Measurements from ENCODE around the gene MAGEA8.
"Not testable (repeated sequence)": the region's sequence is repeated elsewhere in the genome, so short reads cannot be mapped to it uniquely, and the experiment has no call there.

The MAGEA8 gene

GRCh38 chrX:149909324-149910177 lies 28.6 kb downstream of the MAGEA8 start:
- Mint-ChIP-seq H3K27ac (ENCODE audit: low read depth) (no peak overlapping the region), H3K27me3 (no peaks in the 10 kb centered on the region)
- ATAC-seq (replicated peaks; ENCODE audit: extremely low read depth, poor library complexity, severe bottlenecking): peak; percentile 67

GRCh38 chrX:149910178-149910695 lies 29.3 kb downstream of the MAGEA8 start:
- Mint-ChIP-seq H3K9me3 (no peaks in the 10 kb centered on the region), H3K27ac (ENCODE audit: low read depth) (no peak overlapping the region), H3K4me1 (no peaks in the 10 kb centered on the region), H3K36me3 (ENCODE audit: insufficient read depth) (no peaks in the 10 kb centered on the region), H3K4me3 (no peak overlapping the region), H3K27me3 (no peaks in the 10 kb centered on the region)
- DNase-seq (ENCODE audit: low spot score in 2 of 2) (no peak), ATAC-seq (replicated peaks; ENCODE audit: extremely low read depth, poor library complexity, severe bottlenecking) (no peak)

More at GRCh38 chrX:149909324-149910177, 28.6 kb downstream of the MAGEA8 start:
- Mint-ChIP-seq H3K9me3 (no peaks in the 10 kb centered on the region), H3K4me3 (no peak overlapping the region), H3K36me3 (ENCODE audit: insufficient read depth) (no peaks in the 10 kb centered on the region), H3K4me1 (no peaks in the 10 kb centered on the region)
- DNase-seq (ENCODE audit: low spot score in 2 of 2): no peak

DNA sequence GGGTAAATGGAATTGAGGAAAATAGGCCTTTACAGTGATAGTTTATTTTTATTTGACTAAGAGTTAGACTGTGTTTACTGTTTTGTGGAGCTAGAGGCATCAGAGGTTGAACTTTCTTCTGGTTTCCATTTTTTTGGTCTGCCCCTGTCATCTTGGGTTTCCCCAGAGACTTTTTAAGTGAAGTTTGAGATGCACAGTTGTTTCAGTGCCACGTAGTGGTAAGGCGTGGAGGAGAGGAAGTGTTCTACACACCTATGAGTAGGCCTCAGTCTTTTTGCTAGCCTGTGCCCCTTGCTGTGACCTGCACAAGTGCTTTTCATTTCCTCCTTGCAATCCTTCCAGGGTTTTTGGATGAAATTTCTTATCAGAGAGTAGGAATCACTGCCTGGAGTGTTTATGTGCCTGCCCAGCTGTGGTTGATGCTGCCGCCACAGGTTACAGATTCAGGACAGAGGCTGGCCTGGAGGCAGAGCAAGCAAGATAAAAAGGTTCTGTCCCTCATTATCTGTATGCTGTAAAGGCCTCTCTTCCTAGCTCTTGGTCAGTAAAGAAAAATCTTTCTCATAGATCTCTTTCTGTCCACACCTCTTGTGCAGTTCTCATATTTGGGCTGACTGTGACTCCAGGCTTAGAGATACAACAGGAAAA lies 35.9 kb downstream of the MAGEA8 start:
- no peak overlapping the region for H3K4me3 Mint-ChIP-seq
- no peak overlapping the region for H3K27ac Mint-ChIP-seq (ENCODE audit: low read depth)
- H3K9me3 Mint-ChIP-seq: no peaks in the 10 kb centered on the region
- H3K4me1 Mint-ChIP-seq: no peaks in the 10 kb centered on the region
- ATAC-seq (replicated peaks; ENCODE audit: extremely low read depth, poor library complexity, severe bottlenecking) (no peak), DNase-seq (ENCODE audit: low spot score in 2 of 2) (no peak)
- no peaks in the 10 kb centered on the region for H3K36me3 Mint-ChIP-seq (ENCODE audit: insufficient read depth)
- no peaks in the 10 kb centered on the region for H3K27me3 Mint-ChIP-seq

GRCh38 chrX:149923836-149924235 lies 42.9 kb downstream of the MAGEA8 start:
- not testable (repeated sequence) for H3K36me3 Mint-ChIP-seq (ENCODE audit: insufficient read depth); ATAC-seq (replicated peaks; ENCODE audit: extremely low read depth, poor library complexity, severe bottlenecking); H3K9me3 Mint-ChIP-seq; H3K4me1 Mint-ChIP-seq; H3K27ac Mint-ChIP-seq (ENCODE audit: low read depth); H3K4me3 Mint-ChIP-seq; DNase-seq (ENCODE audit: low spot score in 2 of 2); H3K27me3 Mint-ChIP-seq

GRCh38 chrX:149924434-149924833 lies 43.5 kb downstream of the MAGEA8 start:
- not testable (repeated sequence) for H3K36me3 Mint-ChIP-seq (ENCODE audit: insufficient read depth); ATAC-seq (replicated peaks; ENCODE audit: extremely low read depth, poor library complexity, severe bottlenecking); DNase-seq (ENCODE audit: low spot score in 2 of 2); H3K27me3 Mint-ChIP-seq; H3K4me3 Mint-ChIP-seq; H3K9me3 Mint-ChIP-seq; H3K27ac Mint-ChIP-seq (ENCODE audit: low read depth); H3K4me1 Mint-ChIP-seq

DNA sequence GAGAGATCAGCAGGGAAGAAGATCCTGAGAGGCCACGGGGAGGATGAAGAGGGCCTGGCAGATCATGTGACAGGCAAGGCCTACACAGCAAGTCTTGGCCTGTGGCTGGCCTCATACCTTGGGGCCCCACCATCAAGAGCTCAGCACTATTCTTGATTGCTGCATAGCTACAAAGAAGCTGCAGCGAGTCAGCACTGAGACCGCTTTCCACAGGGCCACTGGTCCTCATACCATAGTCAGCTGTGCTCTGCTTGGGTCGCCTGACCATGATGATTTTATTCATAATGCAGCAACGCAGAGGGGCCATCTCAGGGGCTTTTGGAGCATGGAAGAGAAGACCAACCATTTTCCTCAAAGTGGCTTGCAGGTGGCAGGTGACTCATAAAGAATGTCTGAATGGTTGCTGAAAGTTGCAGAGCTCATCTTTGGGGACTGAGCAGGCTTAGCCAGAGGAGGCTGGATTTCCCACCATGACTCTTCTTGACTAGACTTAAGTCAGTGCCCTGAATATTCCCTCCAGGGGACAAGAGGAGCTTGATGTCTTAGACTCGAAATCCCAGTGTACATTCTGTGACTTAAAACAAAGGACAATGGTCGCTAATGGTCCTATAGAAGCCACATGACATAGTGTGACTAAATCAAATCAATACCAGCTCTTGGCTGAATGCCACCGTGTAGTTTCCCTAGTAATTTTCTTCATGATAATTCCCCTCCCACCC lies 46.4 kb downstream of the MAGEA8 start:
- ATAC-seq (replicated peaks; ENCODE audit: extremely low read depth, poor library complexity, severe bottlenecking): not testable (repeated sequence)

DNA sequence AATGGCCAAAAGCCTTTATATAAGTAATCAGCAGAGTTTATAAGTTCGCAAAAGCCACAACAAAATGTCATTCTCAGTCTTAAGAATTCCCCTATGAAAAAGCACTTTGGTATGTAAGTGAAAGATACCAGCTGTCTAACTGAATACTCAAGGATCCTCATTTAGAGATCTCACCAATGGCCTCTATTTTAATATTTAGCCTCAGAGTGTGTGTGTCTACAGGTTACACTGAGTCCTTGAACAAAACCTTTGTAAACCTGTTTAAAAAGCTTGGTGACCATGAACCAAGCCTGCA lies 46.9 kb downstream of the MAGEA8 start:
- H3K27ac Mint-ChIP-seq (ENCODE audit: low read depth); DNase-seq (ENCODE audit: low spot score in 2 of 2); H3K36me3 Mint-ChIP-seq (ENCODE audit: insufficient read depth); H3K4me1 Mint-ChIP-seq; ATAC-seq (replicated peaks; ENCODE audit: extremely low read depth, poor library complexity, severe bottlenecking); H3K9me3 Mint-ChIP-seq; H3K4me3 Mint-ChIP-seq; H3K27me3 Mint-ChIP-seq: not testable (repeated sequence)

More for the DNA sequence above, 46.4 kb downstream of the MAGEA8 start:
- not testable (repeated sequence) for H3K27me3 Mint-ChIP-seq; H3K27ac Mint-ChIP-seq (ENCODE audit: low read depth); H3K9me3 Mint-ChIP-seq; DNase-seq (ENCODE audit: low spot score in 2 of 2); H3K4me1 Mint-ChIP-seq; H3K36me3 Mint-ChIP-seq (ENCODE audit: insufficient read depth); H3K4me3 Mint-ChIP-seq

- not testable (repeated sequence) for DNase-seq (ENCODE audit: low spot score in 2 of 2); H3K9me3 Mint-ChIP-seq; H3K27me3 Mint-ChIP-seq; H3K4me1 Mint-ChIP-seq; H3K27ac Mint-ChIP-seq (ENCODE audit: low read depth); H3K36me3 Mint-ChIP-seq (ENCODE audit: insufficient read depth); H3K4me3 Mint-ChIP-seq
- peak; percentile 65 for ATAC-seq (replicated peaks; ENCODE audit: extremely low read depth, poor library complexity, severe bottlenecking)
Measured at GRCh38 chrX:149928635-149929034, 47.7 kb downstream of the MAGEA8 start.

- H3K9me3 Mint-ChIP-seq; DNase-seq (ENCODE audit: low spot score in 2 of 2); H3K4me1 Mint-ChIP-seq; H3K27me3 Mint-ChIP-seq; ATAC-seq (replicated peaks; ENCODE audit: extremely low read depth, poor library complexity, severe bottlenecking); H3K27ac Mint-ChIP-seq (ENCODE audit: low read depth); H3K4me3 Mint-ChIP-seq; H3K36me3 Mint-ChIP-seq (ENCODE audit: insufficient read depth): not testable (repeated sequence)
Measured at GRCh38 chrX:149929400-149929799, 48.4 kb downstream of the MAGEA8 start, which contains the start of gene HSFX4. HSFX4 (plus strand) TSS chrX:149929573; CDS start chrX:149929645, 72 bp downstream.

- not testable (repeated sequence) for ATAC-seq (replicated peaks; ENCODE audit: extremely low read depth, poor library complexity, severe bottlenecking); H3K4me3 Mint-ChIP-seq; DNase-seq (ENCODE audit: low spot score in 2 of 2); H3K36me3 Mint-ChIP-seq (ENCODE audit: insufficient read depth); H3K27me3 Mint-ChIP-seq; H3K27ac Mint-ChIP-seq (ENCODE audit: low read depth); H3K4me1 Mint-ChIP-seq; H3K9me3 Mint-ChIP-seq
Measured at GRCh38 chrX:149931355-149931754, 50.4 kb downstream of the MAGEA8 start.

GRCh38 chrX:149932150-149932549 lies 51.2 kb downstream of the MAGEA8 start:
- not testable (repeated sequence) for H3K4me3 Mint-ChIP-seq; H3K9me3 Mint-ChIP-seq; ATAC-seq (replicated peaks; ENCODE audit: extremely low read depth, poor library complexity, severe bottlenecking); H3K27ac Mint-ChIP-seq (ENCODE audit: low read depth); DNase-seq (ENCODE audit: low spot score in 2 of 2); H3K4me1 Mint-ChIP-seq; H3K36me3 Mint-ChIP-seq (ENCODE audit: insufficient read depth); H3K27me3 Mint-ChIP-seq

- H3K4me3 Mint-ChIP-seq; H3K36me3 Mint-ChIP-seq (ENCODE audit: insufficient read depth); DNase-seq (ENCODE audit: low spot score in 2 of 2); H3K9me3 Mint-ChIP-seq; H3K27me3 Mint-ChIP-seq; ATAC-seq (replicated peaks; ENCODE audit: extremely low read depth, poor library complexity, severe bottlenecking); H3K27ac Mint-ChIP-seq (ENCODE audit: low read depth); H3K4me1 Mint-ChIP-seq: not testable (repeated sequence)
Measured at GRCh38 chrX:149932970-149933369, 52.0 kb downstream of the MAGEA8 start.

Measured in central memory CD8-positive, alpha-beta T cell (primary cell).